Glutamatergic neuron (in vitro differentiated cells): ENCODE data around the gene ONECUT3. TPM values are rescaled to one million over a fixed set of nuclear protein-coding genes. Genes with fewer than 3 reads are reported as not detected.

Source experiments
- DNase-seq: peaks from one replicate; pipeline ENCODE4 v3.0.0; 2022
- H3K27ac Mint-ChIP-seq: one replicate; pipeline ENCODE4 v1.8.0; 2020; ENCODE audit warnings: mild to moderate bottlenecking, mixed read lengths, inconsistent platforms; ENCODE audit not compliant: unreplicated experiment
- H3K27me3 Mint-ChIP-seq: one replicate; pipeline ENCODE4 v1.8.0; 2020; ENCODE audit warnings: mild to moderate bottlenecking, moderate library complexity, mixed read lengths, inconsistent platforms; ENCODE audit not compliant: unreplicated experiment
- H3K36me3 Mint-ChIP-seq: one replicate; pipeline ENCODE4 v1.8.0; 2020; ENCODE audit warnings: mild to moderate bottlenecking, mixed read lengths, inconsistent platforms; ENCODE audit not compliant: unreplicated experiment
- H3K4me1 Mint-ChIP-seq: one replicate; pipeline ENCODE4 v1.8.0; 2020; ENCODE audit warnings: mild to moderate bottlenecking, low read depth, mixed read lengths, inconsistent platforms; ENCODE audit not compliant: unreplicated experiment
- H3K4me3 Mint-ChIP-seq: one replicate; pipeline ENCODE4 v1.8.0; 2020; ENCODE audit warnings: mild to moderate bottlenecking, mixed read lengths, inconsistent platforms; ENCODE audit not compliant: unreplicated experiment
- H3K9me3 Mint-ChIP-seq: one replicate; pipeline ENCODE4 v1.8.0; 2020; ENCODE audit warnings: mild to moderate bottlenecking, moderate library complexity, mixed read lengths, inconsistent platforms; ENCODE audit not compliant: unreplicated experiment
- total RNA-seq: library from RNA; stranded (reverse); fragmentation: NEBNext Ultra II Directional; extraction: Animal tissue kit (Norgen Biotek cat#: 25700); gene quantifications from one replicate; pipeline ENCODE4 v1.2.1, GENCODE V29; 2021; ENCODE audit not compliant: unreplicated experiment
- TF ChIP-seq, protein P1 (sequence below): fragments of 200-600 bp; sonication (generic); IDR thresholded peaks from one replicate; pipeline ENCODE4 v1.5.0; 2021; ENCODE audit not compliant: partially characterized antibody, unreplicated experiment

Gene ONECUT3
- total RNA-seq, 1 donor from 2014 or later = 15.4 TPM

DNA sequence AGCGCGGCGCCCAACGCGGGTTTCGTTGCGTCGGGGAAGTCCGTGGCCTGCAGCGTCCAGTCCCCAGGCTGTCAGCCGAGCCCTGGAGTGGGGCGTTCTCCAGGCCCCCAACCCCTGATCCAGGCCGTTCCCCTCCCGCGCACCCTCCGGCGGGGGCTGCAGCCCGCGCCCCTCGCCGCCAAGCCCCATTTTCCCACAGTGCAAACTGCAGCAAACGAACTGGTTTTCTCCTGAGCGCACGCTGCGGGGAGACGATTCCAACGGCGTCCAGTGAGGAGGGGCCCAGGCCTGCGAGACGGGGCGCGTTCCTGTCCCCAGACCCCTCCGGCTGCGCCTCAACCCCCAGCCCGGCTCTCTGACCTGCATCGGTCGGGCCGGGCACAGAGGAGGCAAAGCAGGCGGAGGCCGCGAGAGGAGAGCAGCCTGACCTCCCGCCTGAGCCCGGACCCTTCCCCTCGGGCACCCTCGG lies 4.4 kb upstream of the ONECUT3 start:
- TF ChIP-seq, protein P1, sequence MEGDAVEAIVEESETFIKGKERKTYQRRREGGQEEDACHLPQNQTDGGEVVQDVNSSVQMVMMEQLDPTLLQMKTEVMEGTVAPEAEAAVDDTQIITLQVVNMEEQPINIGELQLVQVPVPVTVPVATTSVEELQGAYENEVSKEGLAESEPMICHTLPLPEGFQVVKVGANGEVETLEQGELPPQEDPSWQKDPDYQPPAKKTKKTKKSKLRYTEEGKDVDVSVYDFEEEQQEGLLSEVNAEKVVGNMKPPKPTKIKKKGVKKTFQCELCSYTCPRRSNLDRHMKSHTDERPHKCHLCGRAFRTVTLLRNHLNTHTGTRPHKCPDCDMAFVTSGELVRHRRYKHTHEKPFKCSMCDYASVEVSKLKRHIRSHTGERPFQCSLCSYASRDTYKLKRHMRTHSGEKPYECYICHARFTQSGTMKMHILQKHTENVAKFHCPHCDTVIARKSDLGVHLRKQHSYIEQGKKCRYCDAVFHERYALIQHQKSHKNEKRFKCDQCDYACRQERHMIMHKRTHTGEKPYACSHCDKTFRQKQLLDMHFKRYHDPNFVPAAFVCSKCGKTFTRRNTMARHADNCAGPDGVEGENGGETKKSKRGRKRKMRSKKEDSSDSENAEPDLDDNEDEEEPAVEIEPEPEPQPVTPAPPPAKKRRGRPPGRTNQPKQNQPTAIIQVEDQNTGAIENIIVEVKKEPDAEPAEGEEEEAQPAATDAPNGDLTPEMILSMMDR = no peak
- DNase-seq = no peak
- H3K4me3 Mint-ChIP-seq = no peak overlapping the region
- no peak overlapping the region for H3K27ac Mint-ChIP-seq
- H3K9me3 Mint-ChIP-seq = peaks cover 7% of the 10 kb centered on the region
- H3K27me3 Mint-ChIP-seq = peaks cover 7% of the 10 kb centered on the region
- no peaks in the 10 kb centered on the region for H3K36me3 Mint-ChIP-seq
- H3K4me1 Mint-ChIP-seq = peaks cover 9% of the 10 kb centered on the region

DNA sequence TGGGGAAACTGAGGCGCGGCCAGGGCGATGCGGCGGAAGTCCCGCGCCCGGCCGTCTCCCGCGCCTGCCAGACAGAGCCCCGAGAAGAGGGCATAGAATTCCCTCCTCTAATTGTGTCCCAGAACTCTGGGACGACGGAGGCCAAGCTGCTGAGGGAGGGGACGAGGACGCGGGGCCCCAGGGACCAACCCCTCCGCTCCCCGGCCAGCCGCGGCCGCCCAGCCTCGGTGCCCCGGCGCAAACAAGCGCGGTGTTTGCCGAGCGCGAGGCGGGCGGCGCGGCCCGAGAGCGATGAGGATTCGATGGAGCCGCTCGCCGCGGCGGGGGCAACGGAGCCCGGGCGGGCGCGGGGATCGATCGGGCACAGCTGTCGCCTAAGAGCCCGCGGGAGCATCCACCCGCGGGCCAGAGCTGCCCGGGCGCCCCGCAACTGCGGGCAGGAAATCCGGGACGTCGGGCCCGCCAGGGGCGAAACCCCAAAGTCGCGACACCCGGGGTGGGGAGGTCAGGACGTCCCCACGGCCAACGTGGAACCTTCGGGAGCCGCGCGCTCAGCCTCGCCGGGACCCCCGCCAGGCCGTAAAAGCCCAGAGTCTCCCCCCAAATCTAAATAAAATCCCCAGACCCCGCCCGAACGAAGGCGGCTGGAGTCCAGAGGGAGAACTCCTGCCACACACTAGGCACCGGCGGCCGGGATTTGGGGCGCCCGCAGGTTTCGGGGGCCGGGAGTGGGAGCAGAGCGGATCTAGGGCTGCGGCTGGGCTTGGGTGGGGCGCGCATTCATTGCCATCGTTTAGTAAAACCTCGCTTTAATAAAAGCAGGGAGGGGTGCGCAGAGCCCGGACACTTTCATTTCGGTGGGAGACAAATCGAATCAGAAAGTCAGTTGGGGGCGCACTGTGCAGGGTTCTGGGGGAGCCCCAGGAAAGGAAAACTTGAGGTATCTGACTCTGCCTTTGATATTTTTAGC lies 3.6 kb upstream of the ONECUT3 start:
- TF ChIP-seq, protein P1 = no peak
- peak; percentile 73 for DNase-seq
- peaks cover 7% of the 10 kb centered on the region for H3K9me3 Mint-ChIP-seq
- H3K27ac Mint-ChIP-seq = no peak overlapping the region
- H3K4me3 Mint-ChIP-seq = peak overlapping the region; percentile 61
- H3K27me3 Mint-ChIP-seq = peaks cover 7% of the 10 kb centered on the region
- H3K4me1 Mint-ChIP-seq = peaks cover 9% of the 10 kb centered on the region
- H3K36me3 Mint-ChIP-seq = no peaks in the 10 kb centered on the region

DNA sequence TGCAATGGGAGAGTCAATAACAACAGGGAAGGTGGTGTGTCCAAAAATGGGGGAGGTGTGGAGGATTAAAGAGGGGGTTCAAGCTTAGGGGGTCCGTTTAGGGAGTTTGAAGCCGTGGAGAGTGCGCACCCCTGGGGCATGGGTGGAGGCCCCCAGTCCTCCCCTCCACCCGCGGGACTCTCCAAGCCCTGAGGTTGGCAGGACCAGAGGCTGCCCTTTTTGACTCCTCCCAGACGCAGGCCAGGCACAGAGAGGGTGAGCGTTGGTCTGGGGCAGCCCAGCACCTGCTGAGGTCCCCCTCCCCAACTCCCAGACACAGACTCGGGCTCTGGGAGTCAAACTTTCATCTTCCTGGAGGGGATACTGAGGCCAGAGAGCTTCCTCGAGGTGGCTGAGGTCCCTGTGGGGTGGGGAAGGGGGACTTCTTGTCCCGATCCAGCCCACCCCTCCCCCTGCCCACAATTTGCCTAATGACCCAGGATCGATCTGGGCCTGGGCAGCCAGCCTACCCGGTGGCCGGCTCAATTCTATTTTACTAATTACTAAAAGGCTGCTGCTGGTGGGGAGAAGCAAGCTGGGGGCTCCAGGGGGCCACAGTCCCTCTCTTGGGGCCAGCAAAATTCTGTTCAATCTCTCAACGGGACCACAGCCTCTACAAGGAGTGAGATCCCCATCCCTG lies 2.8 kb upstream of the ONECUT3 start:
- H3K4me1 Mint-ChIP-seq = peaks cover 9% of the 10 kb centered on the region
- peak overlapping the region; percentile 61 for H3K4me3 Mint-ChIP-seq
- peaks cover 8% of the 10 kb centered on the region for H3K27me3 Mint-ChIP-seq
- TF ChIP-seq, protein P1 = no peak
- no peak overlapping the region for H3K27ac Mint-ChIP-seq
- H3K36me3 Mint-ChIP-seq = peaks cover 2% of the 10 kb centered on the region
- DNase-seq = peak; percentile 68
- peaks cover 7% of the 10 kb centered on the region for H3K9me3 Mint-ChIP-seq

DNA sequence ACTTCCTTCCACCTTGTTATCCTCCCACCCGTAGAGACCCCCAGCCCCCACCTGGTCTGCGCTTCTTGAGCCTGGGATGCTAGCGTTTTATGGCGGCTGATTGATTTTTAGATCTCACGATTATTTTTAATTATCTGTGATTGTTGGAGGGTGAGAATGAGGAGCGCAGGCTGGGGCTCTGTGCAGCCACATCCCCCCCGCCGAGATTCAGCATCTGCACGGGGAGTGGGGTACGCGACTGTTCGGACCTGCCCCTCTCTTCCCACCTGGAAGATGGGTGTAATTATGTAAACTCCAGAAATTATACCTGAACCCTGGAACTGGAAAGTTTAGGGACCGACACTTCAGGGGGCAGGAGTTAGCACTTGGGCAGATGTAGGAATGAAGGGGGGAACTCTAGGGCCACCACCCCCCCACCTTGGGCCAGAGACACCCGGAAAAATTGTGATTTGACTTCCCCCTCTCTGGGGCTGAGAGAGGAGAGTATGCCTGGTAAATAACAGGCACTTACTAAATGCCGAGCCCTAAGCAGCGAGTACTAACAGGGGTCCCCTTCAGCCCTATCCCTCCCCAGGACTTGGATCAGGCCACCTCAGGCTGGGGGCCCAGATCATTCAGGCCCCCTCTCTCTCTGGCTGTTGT lies 1.8 kb upstream of the ONECUT3 start:
- peaks cover 5% of the 10 kb centered on the region for H3K36me3 Mint-ChIP-seq
- peak overlapping the region; percentile 34 for H3K4me3 Mint-ChIP-seq
- TF ChIP-seq, protein P1 = no peak
- peaks cover 7% of the 10 kb centered on the region for H3K9me3 Mint-ChIP-seq
- H3K27ac Mint-ChIP-seq = peak overlapping the region; percentile 8
- H3K27me3 Mint-ChIP-seq = peaks cover 9% of the 10 kb centered on the region
- no peak for DNase-seq
- H3K4me1 Mint-ChIP-seq = peaks cover 11% of the 10 kb centered on the region
